Measurements from ENCODE around the gene QSOX2. TPM values are rescaled to one million over a fixed set of nuclear protein-coding genes. Genes with fewer than 3 reads are reported as not detected.

Gene QSOX2
- total RNA-seq, 1 donor from 2014 or later = 21.2 TPM

GRCh38 chr9:136240941-136241340, 4.7 kb downstream of the QSOX2 start:
- Mint-ChIP-seq H3K27ac (ENCODE audit: unreplicated experiment) (no peak overlapping the region), H3K36me3 (ENCODE audit: unreplicated experiment) (no peaks in the 10 kb centered on the region), H3K4me1 (ENCODE audit: low read depth, unreplicated experiment) (peaks cover 36% of the 10 kb centered on the region), H3K4me3 (ENCODE audit: unreplicated experiment) (no peak overlapping the region), H3K9me3 (ENCODE audit: unreplicated experiment) (peaks cover 5% of the 10 kb centered on the region), H3K27me3 (ENCODE audit: unreplicated experiment) (peaks cover 10% of the 10 kb centered on the region)
- DNase-seq = no peak
- no peak for TF ChIP-seq CTCF (IDR thresholded peaks at IDR 0.05; ENCODE audit: partially characterized antibody, unreplicated experiment)

- Mint-ChIP-seq H3K27me3 (ENCODE audit: unreplicated experiment) (peaks cover 9% of the 10 kb centered on the region), H3K4me3 (ENCODE audit: unreplicated experiment) (no peak overlapping the region), H3K9me3 (ENCODE audit: unreplicated experiment) (peaks cover 6% of the 10 kb centered on the region), H3K27ac (ENCODE audit: unreplicated experiment) (no peak overlapping the region), H3K4me1 (ENCODE audit: low read depth, unreplicated experiment) (peaks cover 38% of the 10 kb centered on the region), H3K36me3 (ENCODE audit: unreplicated experiment) (no peaks in the 10 kb centered on the region)
- no peak for TF ChIP-seq CTCF (IDR thresholded peaks at IDR 0.05; ENCODE audit: partially characterized antibody, unreplicated experiment)
- no peak for DNase-seq
Observed at GRCh38 chr9:136239983-136240330, 5.7 kb downstream of the QSOX2 start.

GRCh38 chr9:136239135-136239982, 6.3 kb downstream of the QSOX2 start:
- peaks cover 34% of the 10 kb centered on the region for H3K4me1 Mint-ChIP-seq (ENCODE audit: low read depth, unreplicated experiment)
- H3K9me3 Mint-ChIP-seq (ENCODE audit: unreplicated experiment) = peaks cover 6% of the 10 kb centered on the region
- H3K27me3 Mint-ChIP-seq (ENCODE audit: unreplicated experiment) = peaks cover 7% of the 10 kb centered on the region
- no peaks in the 10 kb centered on the region for H3K36me3 Mint-ChIP-seq (ENCODE audit: unreplicated experiment)
- DNase-seq = no peak
- no peak overlapping the region for H3K27ac Mint-ChIP-seq (ENCODE audit: unreplicated experiment)
- no peak overlapping the region for H3K4me3 Mint-ChIP-seq (ENCODE audit: unreplicated experiment)
- no peak for TF ChIP-seq CTCF (IDR thresholded peaks at IDR 0.05; ENCODE audit: partially characterized antibody, unreplicated experiment)

- H3K9me3 Mint-ChIP-seq (ENCODE audit: unreplicated experiment) = peaks cover 6% of the 10 kb centered on the region
- no peaks in the 10 kb centered on the region for H3K36me3 Mint-ChIP-seq (ENCODE audit: unreplicated experiment)
- no peak overlapping the region for H3K4me3 Mint-ChIP-seq (ENCODE audit: unreplicated experiment)
- H3K4me1 Mint-ChIP-seq (ENCODE audit: low read depth, unreplicated experiment) = peaks cover 29% of the 10 kb centered on the region
- peaks cover 5% of the 10 kb centered on the region for H3K27me3 Mint-ChIP-seq (ENCODE audit: unreplicated experiment)
- DNase-seq = no peak
- H3K27ac Mint-ChIP-seq (ENCODE audit: unreplicated experiment) = peak overlapping the region; percentile 8
- TF ChIP-seq CTCF (IDR thresholded peaks at IDR 0.05; ENCODE audit: partially characterized antibody, unreplicated experiment) = no peak
Observed at GRCh38 chr9:136238342-136238732, 7.3 kb downstream of the QSOX2 start.
